Endometrium (tissue), 2 donors: ENCODE measurements around the gene RPL32.
"Not testable (repeated sequence)": the region's sequence is repeated elsewhere in the genome, so short reads cannot be mapped to it uniquely, and the experiment has no call there.

Source experiments
- FAIRE-seq: peaks from 2 replicates; lab custom pipeline; 2012; peaks lifted over from hg19 to GRCh38; lab: Jason Lieb, UNC
- donor health status: control.
- donor health status: control.

The RPL32 gene

DNA sequence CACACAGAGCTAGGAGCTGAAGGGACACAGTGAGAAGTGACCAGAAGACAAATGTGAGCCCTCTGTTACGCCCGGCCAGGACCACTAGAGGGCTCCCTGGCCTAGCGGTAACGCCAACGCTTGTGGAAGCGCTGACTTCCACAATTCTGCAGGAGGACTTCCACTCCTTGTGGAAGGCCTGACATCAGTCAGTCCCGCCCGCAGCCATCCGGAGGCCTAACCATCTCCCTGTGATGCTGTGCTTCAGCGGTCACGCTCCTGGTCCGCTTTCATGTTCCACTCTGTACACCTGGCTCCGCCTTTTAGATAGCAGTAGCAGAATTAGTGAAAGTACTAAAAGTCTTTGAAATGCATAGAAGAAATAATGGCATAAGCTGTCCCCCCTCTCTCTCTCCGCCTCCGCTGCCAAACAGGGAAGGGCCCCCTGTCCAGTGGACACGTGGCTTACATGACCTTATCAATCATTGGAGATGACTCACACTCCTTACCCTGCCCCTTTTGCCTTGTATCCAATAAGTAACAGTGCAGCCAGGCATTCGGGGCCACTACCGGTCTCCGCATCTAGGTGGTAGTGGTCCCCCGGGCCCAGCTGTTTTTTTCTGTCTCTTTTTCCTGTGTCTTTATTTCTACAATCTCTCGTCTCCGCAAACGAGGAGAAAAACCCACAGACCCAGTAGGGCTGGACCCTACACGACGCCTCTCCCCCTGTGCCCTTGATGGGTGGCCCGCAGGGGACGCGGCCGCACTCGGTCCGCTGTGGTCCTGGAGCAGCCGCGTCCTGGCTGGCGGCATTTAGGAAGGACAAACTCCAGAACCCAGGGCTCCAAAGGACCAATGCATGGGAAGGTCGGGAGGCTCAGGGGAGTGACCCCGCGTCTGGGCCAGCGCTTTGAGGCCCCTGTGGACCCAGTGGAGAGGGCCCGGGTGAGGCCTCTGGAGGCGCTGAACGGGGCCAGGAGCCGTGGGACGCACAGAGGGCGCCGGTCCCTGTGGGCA lies 27.0 kb upstream of the RPL32 start:
- peak; percentile 77 for FAIRE-seq

DNA sequence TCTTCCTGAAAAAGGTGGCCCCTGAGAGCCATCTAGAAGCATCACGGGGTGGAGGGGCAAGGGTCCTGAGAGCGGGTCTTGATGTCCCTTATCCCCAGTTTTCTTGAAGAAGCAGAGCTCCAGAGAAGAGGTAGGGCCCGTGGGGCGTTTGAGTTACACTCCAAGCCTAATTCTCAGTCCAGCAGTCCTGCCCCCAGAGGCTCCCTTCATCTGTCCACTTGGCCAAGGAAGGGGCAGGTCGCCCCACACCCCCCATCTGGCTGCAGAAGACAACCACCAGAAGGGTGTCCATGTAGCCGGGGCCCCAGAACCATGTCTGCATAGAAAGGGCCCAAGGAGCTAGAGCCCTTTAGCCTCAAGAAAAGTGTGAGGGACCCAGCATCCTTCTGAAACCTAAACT lies 25.5 kb upstream of the RPL32 start:
- FAIRE-seq = no peak

DNA sequence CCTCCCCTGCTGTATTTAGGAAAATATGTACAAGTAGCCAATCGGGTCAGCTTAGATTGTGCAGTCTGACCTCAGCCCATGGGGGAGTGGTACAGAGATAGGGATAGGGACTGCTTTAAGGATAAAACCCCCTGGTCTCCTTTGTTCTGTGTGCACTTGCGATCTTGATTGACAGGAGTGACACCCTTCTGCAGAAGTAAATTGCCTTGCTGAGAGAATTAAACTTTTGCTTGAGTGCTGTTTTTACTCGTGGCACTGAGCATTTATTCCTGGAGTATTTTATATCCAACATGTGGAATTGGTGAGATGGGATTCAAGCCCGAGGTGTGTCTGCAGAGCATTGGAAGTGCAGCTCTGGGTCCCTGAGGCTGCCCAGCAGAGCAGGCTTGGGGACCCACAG lies 23.9 kb upstream of the RPL32 start:
- no peak for FAIRE-seq

DNA sequence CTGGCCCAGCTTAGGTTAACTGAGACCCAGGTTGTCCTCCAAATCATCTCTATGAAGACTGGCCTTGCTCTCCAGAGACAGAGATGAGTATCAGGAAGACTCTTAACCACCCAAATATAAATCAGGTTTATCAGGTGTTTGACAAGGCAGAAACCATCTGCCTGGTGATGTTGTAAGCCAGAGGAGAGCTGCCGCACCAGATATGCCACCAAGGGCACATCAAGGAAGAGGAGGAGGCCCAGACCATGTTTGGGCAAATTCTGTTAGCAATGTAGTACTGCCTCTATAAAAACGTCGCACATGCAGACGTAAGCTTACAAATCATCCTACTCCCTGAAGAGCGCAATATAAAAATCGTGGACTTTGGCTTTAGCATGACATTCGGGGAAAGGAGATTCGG lies 21.0 kb upstream of the RPL32 start:
- no peak for FAIRE-seq

DNA sequence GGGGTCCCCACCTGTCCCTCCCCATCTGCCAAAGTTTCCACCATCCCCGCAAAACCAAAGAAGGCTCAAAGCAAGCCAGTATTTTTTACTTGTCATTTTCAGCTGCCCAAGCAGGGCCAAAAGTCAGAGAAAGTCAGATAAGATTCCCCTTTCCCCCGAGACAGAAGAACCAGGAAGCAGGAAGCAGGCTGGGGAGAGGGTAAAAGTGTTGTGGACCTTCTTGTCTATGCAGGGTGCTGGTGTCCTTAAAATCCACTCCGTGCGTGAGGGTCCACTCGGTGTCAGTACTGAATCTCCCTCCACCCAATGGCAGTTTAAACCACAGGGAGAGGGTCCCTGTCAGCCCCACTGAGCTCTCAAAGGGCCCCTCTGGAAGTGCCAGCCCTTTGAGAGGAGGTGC lies 20.2 kb upstream of the RPL32 start:
- no peak for FAIRE-seq

DNA sequence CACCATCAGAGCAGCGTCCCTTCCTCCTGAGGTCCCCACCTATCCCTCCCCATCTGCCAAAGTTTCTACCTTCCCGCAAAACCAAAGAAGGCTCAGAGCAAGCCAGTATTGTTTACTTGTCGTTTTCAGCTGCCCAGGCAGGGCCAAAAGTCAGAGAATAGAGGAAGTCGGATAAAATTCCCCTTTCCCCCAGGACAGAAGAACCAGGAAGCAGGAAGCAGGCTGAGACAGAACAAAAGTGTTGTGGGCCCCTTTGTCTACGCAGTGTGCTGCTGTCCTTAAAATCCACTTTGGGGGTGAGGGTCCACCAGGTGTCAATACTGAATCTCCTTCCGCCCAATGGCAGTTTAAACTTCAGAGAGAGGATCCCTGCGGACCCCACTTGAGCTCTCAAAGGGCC lies 18.5 kb upstream of the RPL32 start:
- no peak for FAIRE-seq

DNA sequence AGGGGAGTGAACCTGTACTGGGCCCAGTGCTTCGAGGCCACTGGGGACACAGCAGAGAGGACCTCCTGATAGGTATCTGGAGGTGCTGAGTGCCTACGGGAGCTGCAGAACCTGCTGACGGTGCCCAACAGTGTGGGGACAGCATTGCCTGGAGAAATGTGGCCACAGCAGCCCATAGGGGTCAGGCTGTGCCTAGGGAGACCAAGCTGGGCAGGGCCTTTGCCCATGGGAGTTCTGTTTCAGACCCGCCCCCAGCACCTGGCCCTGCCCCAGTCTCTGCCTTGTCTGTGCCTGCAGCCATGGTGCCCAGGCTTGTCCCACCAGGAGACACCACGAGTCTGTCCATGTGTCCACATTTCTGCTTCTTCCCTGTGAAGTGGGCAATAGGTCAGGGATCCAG lies 15.3 kb upstream of the RPL32 start:
- no peak for FAIRE-seq

DNA sequence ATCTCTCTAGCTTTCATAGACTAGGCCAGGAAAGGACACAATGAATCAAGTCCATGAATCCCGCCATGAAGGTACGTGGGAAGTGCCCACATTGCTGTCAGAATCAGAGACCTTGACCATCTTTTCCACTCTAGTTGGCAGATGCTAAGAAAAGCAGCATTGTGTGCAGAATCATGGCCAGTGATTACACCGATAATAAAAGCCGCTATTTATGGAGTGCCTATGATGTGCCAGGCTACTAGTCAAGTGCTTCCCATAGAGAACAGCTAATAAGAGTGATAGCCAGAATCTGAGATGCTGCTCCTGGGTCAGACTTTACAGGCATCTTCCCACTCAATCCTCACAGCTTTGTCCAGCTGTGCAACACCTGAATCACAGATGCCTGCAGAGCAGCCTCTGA lies 13.2 kb upstream of the RPL32 start:
- no peak for FAIRE-seq

DNA sequence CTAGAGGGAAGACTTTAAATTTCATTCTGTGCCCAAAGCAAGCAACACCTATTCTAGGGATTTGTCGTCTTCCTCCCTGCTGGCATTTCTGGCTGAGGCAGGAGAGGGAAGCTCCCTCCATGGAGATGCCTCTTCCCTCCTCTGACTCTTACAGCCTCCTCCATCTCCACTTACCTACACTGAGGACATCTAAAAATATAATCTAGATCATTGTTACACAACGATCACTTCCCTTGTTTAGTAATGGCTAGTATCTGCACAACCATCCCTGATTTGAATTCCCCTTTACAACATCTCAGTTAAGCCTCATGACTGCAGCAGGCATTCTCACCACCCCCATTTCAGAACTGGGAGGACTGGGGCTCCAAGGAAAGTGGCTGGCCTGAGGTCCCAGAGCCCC lies 12.5 kb upstream of the RPL32 start:
- FAIRE-seq = not testable (repeated sequence)

DNA sequence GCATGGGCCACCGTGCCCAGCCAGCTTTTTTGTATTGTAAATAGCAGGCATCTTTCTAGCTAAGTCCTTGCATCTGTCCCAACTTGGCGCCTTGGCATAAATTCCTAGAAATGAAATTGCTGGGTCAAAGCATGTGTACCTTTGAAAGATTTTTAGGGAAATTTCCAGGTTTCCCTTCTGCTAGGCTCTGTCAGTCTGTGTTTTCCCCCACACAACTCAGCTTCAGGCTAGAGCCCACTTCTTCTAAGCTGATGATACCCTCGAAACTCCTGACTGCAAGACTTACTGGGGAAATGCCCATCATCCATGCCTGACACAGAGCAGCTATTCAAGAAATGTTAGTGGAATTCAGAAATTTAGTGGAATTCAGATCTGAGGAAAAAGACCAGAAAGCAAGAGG lies 10.8 kb upstream of the RPL32 start:
- FAIRE-seq = no peak

DNA sequence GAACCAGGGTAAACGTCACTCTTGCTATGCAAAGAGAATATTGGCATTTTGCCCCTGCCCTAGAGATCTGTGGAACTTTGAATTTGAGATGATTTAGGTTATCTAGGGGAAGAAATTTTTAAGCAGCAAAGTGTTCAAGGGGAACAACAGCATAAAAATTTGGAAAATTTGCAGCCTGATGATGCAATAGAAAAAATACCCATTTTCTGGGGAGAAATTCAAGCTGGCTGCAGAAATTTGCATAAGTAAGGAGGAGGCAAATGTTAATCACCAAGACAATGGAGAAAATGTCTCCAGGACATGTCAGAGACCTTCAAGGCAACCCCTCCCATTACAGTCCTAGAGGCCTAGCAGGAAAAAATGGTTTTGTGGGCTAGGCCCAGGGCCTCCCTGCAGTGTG lies 4.4 kb upstream of the RPL32 start:
- no peak for FAIRE-seq

DNA sequence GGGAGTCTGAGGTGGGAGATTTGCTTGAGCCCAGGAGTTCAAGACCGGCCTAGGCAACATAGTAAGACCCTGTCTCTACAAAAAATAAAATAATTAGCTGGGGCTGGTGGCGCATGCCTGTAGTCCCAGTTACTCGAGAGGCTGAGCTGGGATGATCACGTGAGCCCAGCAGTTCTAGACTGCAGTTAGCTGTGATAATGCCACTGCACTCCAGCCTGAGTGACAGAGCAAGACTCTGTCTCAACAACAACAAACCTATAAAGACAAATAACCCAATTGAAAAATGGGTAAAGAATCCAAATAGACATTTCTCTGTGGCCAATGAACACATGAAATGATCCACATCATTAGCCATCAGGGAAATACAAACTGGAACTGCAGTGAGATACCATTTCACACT lies 1.1 kb upstream of the RPL32 start:
- FAIRE-seq = no peak

DNA sequence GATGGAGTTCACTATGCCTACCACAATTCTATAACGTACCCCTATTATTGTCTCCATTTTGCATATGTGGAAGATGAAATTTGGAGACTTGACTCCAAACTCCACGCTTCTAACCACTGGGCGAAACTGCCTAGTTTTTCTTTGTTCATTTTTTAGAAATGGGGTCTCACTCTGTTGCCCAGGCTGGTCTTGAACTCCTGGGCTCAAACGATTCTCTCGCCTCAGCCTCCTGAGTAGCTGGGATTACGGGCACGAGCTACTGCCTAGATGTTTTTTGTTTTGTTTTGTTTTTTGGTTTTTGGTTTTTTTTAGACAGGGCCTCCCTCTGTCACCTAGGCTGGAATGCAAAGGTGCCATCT lies 584 bp upstream of the RPL32 start:
- FAIRE-seq = no peak

DNA sequence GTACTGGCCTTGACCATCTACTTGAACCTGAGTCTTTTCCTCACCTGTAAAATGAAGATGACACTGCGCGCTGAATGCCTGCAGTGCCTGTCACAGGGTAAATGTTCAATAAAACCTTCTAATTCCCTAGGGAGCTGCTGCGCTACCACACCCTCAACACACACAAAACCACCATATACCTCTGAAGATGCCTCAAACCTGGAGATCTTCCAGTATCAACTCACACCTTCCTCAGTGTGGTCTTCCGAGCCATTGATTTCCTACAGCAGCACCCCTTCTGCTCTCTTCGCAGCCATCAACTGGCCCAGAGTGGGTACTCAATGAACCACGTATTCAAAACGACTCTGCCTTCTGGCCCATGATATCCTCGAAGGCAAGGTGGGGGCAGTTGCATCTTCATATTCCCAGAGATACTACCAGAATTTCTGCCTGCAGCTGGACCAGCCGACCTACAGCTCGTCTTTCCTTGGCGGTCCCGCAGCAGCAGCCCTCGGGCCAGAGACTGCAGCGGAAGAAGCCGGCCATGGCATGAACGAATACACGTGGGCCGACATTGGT lies 695 bp downstream of the RPL32 start:
- FAIRE-seq = no peak

DNA sequence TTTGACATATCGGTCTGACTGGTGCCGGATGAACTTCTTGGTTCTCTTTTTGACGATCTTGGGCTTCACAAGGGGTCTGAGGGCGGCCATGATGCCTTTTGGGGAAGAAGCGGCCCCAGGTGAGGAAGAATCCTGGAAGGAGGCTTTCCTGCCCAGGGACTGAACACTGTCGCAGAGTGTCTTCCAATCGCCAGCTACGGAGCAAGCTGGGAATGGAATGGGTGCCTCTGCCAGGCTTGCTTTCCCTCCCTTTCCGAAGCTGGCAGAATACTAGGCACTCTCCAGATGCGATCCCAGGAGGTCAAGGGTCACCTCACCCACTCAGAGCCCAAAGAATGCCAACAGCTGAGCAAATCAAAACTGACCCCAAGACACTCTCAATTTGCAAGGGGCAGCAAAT lies 1.2 kb downstream of the RPL32 start:
- not testable (repeated sequence) for FAIRE-seq

DNA sequence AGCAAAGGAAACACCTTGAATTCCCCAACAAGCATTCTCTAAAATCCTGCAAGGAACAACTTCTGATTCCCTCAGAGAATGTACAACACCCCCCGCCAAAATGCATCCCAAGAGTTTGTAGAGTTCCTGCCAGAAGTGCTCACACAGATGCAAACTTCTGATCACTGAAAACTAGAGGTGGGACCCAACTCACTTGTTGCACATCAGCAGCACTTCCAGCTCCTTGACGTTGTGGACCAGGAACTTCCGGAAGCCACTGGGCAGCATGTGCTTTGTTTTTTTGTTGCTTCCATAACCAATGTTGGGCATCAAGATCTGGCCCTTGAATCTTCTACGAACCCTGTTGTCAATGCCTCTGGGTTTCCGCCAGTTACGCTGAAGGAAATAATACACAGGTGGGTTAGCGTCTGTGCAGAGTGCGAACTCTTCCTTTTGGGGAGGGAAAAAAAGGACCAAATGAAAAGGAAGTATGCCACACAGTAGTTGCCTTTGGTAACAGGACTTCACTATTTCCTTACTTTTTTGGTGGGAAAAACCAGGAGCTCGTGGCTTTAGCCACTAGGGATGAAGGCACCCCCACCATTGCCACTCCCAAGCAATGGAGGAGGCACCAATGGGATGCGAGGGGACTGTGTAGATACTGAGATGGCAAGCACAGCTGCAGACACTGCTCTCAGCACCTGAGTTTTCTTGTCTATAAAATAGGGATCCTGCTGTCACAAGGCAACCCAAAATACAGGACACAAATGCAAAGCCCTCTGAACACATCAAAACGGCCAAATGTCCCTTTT lies 2.0 kb downstream of the RPL32 start:
- no peak for FAIRE-seq

DNA sequence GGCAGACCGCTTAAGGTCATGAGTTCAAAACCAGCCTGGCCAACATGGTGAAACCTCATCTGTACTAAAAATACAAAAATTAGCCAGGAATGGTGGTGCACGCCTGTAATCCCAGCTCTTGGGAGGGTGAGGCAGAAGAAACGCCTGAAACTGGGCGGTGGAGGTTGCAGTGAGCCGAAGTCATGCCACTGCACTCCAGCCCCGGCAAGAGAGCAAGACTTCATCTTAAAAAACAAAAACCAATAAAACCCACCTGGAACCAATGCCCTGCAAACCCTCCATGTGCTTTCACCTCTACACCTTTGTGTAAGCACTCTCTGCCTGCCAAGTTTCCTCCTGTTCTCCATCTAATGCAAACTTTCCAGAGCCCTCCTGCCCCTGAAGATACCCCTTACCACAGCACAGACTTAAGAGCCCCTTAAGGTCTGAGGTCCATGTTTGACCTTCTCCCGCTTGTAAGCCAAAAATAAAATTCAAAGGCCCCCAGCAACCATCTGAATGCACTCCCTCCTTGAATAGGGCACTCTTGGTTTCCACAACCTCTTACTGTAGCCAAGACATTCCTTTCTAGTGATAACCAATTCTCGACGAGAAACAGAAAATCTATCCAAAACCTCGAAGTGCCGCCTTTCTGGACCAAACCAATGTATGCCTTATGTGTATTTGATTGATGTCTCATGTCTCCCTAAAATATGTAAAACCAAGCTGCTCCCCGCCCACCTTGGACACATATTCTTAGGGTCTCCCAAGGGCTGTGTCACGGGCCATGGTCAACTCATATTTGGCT lies 3.0 kb downstream of the RPL32 start:
- FAIRE-seq = no peak

DNA sequence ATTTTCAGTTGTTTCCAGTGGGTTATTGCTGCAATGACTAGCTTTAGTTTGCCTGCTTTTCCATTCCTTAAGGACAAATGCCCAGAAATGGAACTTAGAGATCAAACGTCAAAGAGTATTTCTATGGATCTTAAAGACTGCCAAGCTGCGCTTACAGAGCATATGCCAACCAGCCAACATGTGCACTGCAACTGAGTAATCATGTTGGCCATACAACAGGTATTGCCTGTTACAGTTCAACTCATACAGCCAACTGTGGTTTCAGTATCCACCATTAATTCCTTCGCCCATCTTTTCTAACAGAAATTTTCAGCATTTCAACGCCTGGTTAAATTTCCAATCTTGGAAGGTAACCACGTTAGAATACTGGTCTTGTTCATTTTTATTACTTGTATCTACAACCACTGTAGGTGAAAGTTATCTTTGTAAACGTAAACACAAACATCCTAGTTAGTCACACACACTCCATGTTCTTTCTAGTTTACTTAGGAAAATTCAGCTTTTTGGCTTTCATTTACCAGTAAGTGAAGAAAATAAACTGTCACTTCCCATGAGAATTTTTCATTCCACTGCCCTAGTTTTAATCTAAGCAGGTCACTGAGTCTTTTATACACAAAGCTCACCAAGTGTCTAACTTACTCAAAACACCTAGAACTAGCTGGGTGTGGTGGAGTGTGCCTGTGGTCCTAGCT lies 3.9 kb downstream of the RPL32 start:
- FAIRE-seq = no peak

DNA sequence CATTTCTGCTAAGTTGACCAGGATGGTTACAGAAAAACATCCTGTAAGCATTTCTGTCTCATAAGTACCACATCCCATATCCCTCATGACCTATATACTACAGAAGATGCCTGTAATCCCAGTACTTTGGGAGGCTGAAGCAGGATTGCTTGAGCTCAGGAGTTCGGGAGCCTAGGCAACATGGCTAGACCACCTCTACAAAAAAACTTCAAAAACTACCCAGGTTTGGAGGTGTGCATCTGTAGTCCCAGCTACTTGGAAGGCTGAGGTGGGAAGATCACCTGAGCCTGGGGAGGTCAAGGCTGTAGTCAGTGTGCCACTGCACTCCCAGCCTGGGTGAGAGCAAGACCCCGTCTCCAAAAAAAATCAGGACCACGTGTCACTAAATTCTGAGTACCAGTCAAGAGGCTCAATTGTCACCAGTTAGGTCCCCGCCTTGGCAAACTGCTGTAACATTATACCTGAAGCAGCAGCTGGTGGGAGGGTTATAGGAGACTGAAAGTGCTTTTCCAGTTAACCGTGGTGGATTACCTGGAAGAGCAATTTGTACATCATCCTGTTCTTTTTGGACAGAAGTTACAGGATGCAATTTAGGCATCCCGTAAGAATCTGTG lies 6.2 kb downstream of the RPL32 start:
- no peak for FAIRE-seq

DNA sequence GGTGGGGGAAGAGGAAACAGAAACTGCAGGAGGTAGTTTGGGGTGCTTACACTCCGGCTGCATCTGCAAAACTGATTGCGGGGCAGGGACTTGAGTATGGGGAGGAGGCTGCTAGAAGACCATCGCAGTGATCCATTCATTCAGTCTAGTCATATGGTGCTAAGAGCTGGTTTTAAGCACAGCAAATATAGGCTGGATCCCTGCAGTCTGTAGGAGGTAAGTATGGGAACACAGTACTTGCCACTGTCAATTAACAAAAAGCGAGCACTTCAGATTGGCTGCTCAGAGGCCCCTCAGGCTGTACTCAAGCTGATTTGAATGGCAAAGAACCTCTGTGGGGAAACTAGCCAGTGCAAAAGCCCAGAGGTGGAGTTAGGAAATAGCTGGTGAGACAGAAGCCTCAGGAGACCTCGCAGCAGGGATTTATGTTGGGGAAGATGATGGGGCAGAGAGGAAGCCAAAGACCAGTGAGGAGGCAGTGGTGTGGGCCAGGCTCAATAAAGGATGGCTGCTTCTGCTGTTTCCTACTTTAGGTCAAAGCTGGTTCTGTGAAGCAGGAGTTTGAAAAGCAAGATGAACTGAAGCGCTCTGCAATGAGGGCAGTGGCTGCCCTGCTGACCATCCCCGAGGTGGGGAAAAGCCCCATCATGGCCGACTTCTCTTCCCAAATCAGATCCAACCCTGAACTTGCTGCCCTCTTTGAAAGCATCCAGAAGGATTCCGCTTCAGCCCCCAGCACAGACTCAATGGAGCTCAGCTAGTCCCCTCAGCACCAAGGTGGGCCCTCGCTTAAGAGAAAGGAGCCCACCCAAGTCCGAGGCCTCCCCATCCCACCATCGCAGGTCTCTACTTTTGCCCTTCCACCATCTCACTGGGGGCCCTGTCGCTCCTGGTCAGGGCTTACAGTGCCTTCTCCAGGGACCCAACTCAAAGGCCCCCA lies 7.9 kb downstream of the RPL32 start:
- FAIRE-seq = no peak
